SU-DHL-6 (cell line): ENCODE results near the gene MLST8.

Experiments used
- CTCF ChIP-seq: fragments of 200-600 bp; sonication (generic); IDR thresholded peaks from one replicate; pipeline ENCODE4 v1.5.1; 2017; ENCODE audit warnings: antibody characterized with exemption, mild to moderate bottlenecking, low read length, moderate library complexity; ENCODE audit not compliant: insufficient read depth, poor library complexity, severe bottlenecking
- EZH2phosphoT487 ChIP-seq: fragments of 200-600 bp; sonication (generic), shearing (Covaris generic); conservative IDR thresholded peaks from 2 replicates; pipeline ENCODE4 v1.6.1; 2018; ENCODE audit warnings: mild to moderate bottlenecking, antibody characterized with exemption, low read length, moderate library complexity, mixed read lengths

- TF ChIP-seq CTCF, result no peak
- TF ChIP-seq EZH2phosphoT487, result no peak
Observed at GRCh38 chr16:2158262-2158638, 47.0 kb upstream of the MLST8 start.
